Uterus (tissue), 2 donors: ENCODE measurements around the gene NT5C2.

Experiments
- POLR2A ChIP-seq, 2 donors: fragments of 450-650 bp; IDR thresholded peaks; one replicate each; pipeline ENCODE4 v1.6.1; 2016; ENCODE audit warnings: antibody characterized with exemption in 2 of 2, mild to moderate bottlenecking in 1 of 2, moderate library complexity in 1 of 2
- TF ChIP-seq, protein P1 (sequence below), 4 experiments: fragments of 200-600 bp in 2 of 4; fragments of 450-650 bp in 2 of 4; sonication (generic) in 2 of 4; IDR thresholded peaks; one replicate each; pipeline ENCODE4 v1.5.1; 2016 to 2019; ENCODE audit warnings: antibody characterized with exemption in 4 of 4, mild to moderate bottlenecking in 2 of 4, moderate library complexity in 1 of 4

DNA sequence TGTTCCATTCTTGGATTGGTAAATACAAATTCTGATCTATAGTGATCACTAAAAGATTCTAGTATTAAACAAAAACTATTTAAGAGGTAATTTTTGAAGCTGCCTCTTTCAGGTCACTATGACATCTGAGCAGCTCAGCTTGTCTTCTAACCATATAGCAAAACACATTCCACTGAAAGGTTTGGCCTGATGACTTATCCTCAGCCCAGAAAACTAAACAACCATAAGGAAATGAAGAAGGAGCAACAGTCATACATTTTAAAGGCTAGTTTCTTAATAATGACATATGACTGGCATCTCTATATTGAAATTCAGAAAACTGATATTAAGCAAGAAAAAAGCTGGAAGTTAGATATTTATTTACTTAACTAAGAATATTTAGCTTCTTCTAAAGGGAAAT is 24.6 kb downstream of the NT5C2 start:
- TF ChIP-seq, protein P1, sequence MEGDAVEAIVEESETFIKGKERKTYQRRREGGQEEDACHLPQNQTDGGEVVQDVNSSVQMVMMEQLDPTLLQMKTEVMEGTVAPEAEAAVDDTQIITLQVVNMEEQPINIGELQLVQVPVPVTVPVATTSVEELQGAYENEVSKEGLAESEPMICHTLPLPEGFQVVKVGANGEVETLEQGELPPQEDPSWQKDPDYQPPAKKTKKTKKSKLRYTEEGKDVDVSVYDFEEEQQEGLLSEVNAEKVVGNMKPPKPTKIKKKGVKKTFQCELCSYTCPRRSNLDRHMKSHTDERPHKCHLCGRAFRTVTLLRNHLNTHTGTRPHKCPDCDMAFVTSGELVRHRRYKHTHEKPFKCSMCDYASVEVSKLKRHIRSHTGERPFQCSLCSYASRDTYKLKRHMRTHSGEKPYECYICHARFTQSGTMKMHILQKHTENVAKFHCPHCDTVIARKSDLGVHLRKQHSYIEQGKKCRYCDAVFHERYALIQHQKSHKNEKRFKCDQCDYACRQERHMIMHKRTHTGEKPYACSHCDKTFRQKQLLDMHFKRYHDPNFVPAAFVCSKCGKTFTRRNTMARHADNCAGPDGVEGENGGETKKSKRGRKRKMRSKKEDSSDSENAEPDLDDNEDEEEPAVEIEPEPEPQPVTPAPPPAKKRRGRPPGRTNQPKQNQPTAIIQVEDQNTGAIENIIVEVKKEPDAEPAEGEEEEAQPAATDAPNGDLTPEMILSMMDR (IDR thresholded peaks at IDR 0.05) = no peak
- no peak for TF ChIP-seq POLR2A (IDR thresholded peaks at IDR 0.05)
